Activated naive CD4-positive, alpha-beta T cell treated with anti-CD3 and anti-CD28 coated beads, Interleukin-2, amount 50 U/mL, for 24 hours (primary cell): ENCODE measurements around the gene SPNS3.

Experiments used
- H3K27ac Mint-ChIP-seq: one replicate; pipeline ENCODE4 v1.8.0; 2021; ENCODE audit warnings: mild to moderate bottlenecking, mixed read lengths
- H3K27me3 Mint-ChIP-seq: one replicate; pipeline ENCODE4 v1.8.0; 2021; ENCODE audit warnings: mixed read lengths
- H3K36me3 Mint-ChIP-seq: one replicate; pipeline ENCODE4 v1.8.0; 2021; ENCODE audit warnings: mixed read lengths
- H3K4me1 Mint-ChIP-seq: one replicate; pipeline ENCODE4 v1.8.0; 2021; ENCODE audit warnings: mixed read lengths
- H3K4me3 Mint-ChIP-seq: one replicate; pipeline ENCODE4 v1.8.0; 2021; ENCODE audit warnings: mild to moderate bottlenecking, mixed read lengths
- H3K9me3 Mint-ChIP-seq: one replicate; pipeline ENCODE4 v1.8.0; 2021; ENCODE audit warnings: mixed read lengths

The SPNS3 gene

DNA sequence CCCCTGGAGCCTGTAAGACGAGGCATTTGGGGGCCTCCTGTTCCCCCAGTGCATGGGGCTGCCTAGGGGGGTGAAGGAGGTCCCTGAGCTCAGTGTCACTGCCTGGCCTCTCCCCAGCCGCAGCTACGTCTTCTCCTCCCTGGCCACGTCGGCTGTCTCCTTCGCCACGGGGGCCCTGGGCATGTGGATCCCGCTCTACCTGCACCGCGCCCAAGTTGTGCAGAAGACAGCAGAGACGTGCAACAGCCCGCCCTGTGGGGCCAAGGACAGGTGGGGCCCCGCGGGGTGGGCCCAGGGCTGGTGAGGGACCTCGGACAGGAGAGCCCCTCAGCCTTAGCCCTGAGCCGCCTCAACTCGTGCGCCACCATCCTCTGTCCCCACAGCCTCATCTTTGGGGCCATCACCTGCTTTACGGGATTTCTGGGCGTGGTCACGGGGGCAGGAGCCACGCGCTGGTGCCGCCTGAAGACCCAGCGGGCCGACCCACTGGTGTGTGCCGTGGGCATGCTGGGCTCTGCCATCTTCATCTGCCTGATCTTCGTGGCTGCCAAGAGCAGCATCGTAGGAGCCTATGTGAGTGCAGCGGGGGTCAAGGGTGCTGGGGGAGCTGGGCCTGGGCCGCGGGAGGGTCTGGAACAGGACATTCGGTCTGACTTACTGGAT lies 99.3 kb downstream of the SPNS3 start:
- Mint-ChIP-seq H3K4me3 (no peak overlapping the region), H3K9me3 (no peaks in the 10 kb centered on the region), H3K36me3 (no peaks in the 10 kb centered on the region), H3K4me1 (no peaks in the 10 kb centered on the region), H3K27me3 (peaks cover 2% of the 10 kb centered on the region), H3K27ac (peak overlapping the region; percentile 46)

DNA sequence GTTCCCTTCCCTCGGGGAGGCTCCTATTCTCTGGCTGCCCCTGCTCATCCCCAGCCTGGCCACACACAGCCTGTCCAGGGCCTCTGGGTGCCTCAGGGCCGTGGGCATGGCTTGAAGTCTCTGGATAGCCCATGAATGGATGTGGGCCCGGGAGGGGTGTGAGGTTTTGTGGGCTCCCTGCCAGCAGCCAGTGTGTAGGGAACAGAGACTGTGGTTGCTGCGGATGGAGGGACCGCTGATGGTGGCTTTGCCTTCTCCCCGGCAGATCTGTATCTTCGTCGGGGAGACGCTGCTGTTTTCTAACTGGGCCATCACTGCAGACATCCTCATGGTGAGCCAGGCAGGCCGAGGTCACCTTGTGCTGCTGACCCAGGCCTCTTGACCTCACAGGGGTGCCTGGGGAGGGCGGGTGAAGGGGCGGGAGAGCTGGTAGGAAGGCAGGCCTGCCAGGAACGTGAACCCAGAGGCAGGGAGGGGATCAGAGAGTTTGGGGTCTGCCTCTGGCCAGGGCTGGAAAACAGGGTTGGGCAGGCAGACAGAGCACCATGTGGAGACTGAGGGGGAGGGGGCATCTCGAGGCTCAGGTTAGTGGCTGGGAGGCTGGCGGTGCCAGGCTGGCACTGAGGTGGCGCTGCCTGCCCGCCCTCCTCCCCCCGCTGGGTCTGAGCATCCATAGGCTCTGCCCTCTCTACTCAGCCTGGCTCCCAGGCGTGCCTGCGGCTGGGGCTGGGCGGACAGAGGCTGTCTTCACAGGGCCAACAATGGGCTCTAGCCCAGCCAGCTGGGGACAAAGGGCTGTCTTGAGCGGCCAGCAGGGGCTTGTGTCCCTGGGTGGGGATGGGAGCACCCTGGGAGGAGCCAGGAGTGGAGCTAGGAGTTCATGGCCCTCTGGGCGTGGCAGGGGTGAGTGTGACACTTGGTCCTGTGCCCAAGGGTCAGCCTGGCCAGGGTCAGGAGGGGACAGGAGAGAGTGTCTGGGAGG lies 100.1 kb downstream of the SPNS3 start:
- no peak overlapping the region for H3K4me3 Mint-ChIP-seq
- H3K27me3 Mint-ChIP-seq, result peaks cover 2% of the 10 kb centered on the region
- no peaks in the 10 kb centered on the region for H3K36me3 Mint-ChIP-seq
- H3K4me1 Mint-ChIP-seq, result no peaks in the 10 kb centered on the region
- peak overlapping the region; percentile 46 for H3K27ac Mint-ChIP-seq
- H3K9me3 Mint-ChIP-seq, result no peaks in the 10 kb centered on the region

DNA sequence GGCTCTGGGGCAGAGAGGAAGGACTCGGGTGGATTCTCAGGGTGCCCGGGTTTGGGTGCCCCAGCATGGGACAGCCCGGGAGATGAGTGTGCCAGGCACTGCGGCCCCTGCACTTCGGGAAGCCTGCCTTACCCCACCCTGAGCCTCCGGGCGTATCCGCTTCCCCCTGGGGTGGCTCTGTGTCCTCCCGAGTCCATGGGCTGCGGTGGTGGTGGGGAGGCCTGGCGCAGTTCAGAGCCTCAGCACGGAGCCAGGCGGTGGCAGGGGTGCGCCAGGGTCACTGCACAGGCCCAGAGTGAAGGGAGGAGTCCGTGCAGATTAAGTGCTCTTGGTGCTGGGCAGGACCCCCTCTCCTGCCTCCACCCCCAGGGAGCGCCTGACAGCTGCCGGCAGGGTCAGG lies 100.8 kb downstream of the SPNS3 start:
- H3K4me3 Mint-ChIP-seq, result no peak overlapping the region

DNA sequence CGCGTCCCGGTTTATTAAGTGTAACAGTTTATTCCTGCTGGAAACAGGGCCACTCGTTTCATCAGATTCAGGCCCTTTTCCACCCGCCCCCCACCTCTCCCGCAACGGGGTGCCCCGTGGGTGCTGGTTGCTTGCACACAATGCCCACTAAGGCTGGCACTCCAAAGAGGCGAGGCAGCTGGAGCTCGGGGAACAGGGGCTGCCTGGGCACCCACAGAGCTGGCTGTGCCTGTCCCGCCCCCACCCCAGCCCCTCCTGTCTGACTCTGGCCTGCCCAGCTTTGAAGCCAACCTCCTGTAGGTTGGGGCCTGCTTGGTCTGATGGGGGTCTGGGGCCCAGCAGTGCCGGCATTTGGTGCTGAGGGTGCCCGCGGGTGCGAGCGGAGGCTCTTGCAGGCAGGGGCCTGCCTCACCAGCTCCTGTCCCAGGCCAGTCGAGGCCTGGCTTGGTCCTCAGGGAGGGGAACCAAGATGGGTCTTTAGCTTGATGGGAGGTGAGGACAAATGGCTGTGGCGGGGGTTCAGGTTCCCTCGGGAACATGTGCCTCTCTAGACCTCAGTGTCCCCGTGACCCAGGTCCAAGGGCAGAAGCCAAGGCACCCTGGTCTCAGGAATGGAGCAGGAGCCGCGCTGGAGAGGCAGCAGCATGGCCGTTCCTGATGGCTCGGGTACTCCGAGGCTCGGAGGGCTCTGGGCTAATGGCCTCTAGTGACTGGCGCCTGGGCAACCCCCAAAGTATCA lies 101.4 kb downstream of the SPNS3 start:
- no peaks in the 10 kb centered on the region for H3K27me3 Mint-ChIP-seq
- no peaks in the 10 kb centered on the region for H3K36me3 Mint-ChIP-seq
- no peaks in the 10 kb centered on the region for H3K4me1 Mint-ChIP-seq

More for the DNA sequence above, 100.8 kb downstream of the SPNS3 start:
- Mint-ChIP-seq H3K27ac (no peak overlapping the region), H3K27me3 (peaks cover 2% of the 10 kb centered on the region), H3K4me1 (no peaks in the 10 kb centered on the region), H3K36me3 (no peaks in the 10 kb centered on the region), H3K9me3 (no peaks in the 10 kb centered on the region)

DNA sequence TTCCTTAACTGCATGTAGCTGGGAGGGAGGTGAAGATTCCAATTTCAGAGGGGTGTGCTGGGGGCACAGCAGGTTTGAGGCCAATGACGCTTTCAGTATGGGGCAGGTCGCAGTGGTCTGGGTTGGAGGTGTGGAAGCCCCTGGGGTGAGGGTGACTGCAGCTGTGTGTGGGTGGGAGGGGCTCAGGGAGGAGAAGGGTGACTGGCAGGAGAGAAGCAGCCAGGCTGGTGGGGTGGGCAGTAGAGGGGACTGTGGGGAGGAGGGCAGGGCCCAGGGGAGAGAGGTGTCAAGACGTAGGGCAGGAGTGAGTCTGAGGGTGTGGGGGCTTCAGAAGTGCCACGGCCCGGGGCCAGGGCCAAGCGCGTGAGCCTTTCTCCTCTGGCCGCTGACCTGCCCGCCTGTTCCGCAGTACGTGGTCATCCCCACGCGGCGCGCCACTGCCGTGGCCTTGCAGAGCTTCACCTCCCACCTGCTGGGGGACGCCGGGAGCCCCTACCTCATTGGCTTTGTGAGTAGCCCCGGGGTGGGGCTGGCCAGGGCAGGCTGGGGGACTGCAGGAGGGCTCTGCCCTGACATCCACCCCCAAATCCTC lies 102.0 kb downstream of the SPNS3 start:
- Mint-ChIP-seq H3K4me1 (no peaks in the 10 kb centered on the region), H3K27ac (no peak overlapping the region), H3K4me3 (no peak overlapping the region), H3K36me3 (no peaks in the 10 kb centered on the region), H3K27me3 (no peaks in the 10 kb centered on the region), H3K9me3 (no peaks in the 10 kb centered on the region)

More for the DNA sequence above, 101.4 kb downstream of the SPNS3 start:
- Mint-ChIP-seq H3K4me3 (no peak overlapping the region), H3K9me3 (no peaks in the 10 kb centered on the region), H3K27ac (no peak overlapping the region)

DNA sequence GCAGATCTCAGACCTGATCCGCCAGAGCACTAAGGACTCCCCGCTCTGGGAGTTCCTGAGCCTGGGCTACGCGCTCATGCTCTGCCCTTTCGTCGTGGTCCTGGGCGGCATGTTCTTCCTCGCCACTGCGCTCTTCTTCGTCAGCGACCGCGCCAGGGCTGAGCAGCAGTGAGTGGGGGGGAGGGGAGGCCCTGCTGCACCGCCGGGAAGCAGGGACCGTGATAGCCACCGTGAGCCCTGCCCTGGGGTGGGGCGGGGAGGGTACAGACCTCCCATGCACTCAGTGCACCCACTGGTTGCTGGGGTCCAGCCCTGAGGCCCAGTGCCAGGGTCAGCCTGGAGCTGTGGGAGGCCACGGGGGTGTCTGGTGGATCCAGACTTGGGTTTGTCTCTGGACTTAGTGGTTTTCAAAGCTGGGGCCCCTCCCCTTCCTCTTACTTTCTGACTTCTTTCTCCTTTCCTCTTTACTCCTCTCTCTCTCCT lies 102.6 kb downstream of the SPNS3 start:
- H3K36me3 Mint-ChIP-seq, result no peaks in the 10 kb centered on the region
- H3K27ac Mint-ChIP-seq, result no peak overlapping the region
- H3K4me1 Mint-ChIP-seq, result no peaks in the 10 kb centered on the region
- H3K27me3 Mint-ChIP-seq, result no peaks in the 10 kb centered on the region
- no peak overlapping the region for H3K4me3 Mint-ChIP-seq
- H3K9me3 Mint-ChIP-seq, result no peaks in the 10 kb centered on the region

DNA sequence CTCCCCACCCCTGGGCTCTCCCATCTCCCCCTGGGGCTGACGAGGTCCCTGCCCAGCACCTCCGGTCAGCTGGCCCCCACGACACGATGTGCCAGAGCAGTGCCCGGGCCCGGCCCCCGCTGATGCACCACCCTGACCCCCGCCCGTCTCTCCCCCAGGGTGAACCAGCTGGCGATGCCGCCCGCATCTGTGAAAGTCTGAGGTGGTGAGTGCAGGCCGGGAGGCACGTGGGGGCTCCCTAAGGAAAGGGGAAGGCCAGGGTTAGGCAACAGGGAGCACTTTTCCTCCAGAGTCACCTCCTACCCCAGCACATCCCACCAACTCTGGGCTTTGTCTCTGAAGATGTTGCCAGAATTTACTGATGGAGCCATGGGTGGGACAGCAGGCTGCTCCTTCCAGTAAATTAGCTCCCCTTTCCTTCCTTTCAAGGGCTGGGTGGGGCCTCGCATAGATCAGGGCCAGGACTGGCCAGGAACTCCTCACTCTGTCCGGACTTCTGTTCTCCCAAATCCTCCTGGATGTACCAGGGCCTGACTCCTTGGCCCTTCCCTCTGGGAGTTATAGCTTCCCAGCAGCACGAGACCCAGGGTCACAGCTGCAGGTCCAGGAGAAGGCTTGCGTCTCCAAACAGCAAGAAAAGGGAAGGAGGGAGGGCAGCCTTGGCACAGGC lies 103.1 kb downstream of the SPNS3 start:
- Mint-ChIP-seq H3K4me3 (no peak overlapping the region), H3K27me3 (no peaks in the 10 kb centered on the region), H3K27ac (no peak overlapping the region), H3K36me3 (no peaks in the 10 kb centered on the region), H3K4me1 (no peaks in the 10 kb centered on the region), H3K9me3 (no peaks in the 10 kb centered on the region)
